ENCODE measurements around the gene C15orf40.

GRCh38 chr15:82999905-83000671 is 11.4 kb downstream of the C15orf40 start:
- TF ChIP-seq FOXP1 (CRISPR knock-in tag; IDR thresholded peaks at IDR 0.05; ENCODE audit: borderline replicate concordance): no peak
- TF ChIP-seq ZNF232 (CRISPR knock-in tag; IDR thresholded peaks at IDR 0.05): no peak

Measured in WTC11 (cell line).